Hematopoietic multipotent progenitor cell treated with erythropoietin and hydrocortisone succinate and interleukin-3 and kit ligand, for 15 days (in vitro differentiated cells): ENCODE data around the gene TBK1.
"Not testable (repeated sequence)": the region's sequence is repeated elsewhere in the genome, so short reads cannot be mapped to it uniquely, and the experiment has no call there.

Experiments
- DNase-seq: peaks from one replicate; pipeline ENCODE4 v3.0.0-alpha.2; 2015; ENCODE audit warnings: low spot score

Gene TBK1

DNA sequence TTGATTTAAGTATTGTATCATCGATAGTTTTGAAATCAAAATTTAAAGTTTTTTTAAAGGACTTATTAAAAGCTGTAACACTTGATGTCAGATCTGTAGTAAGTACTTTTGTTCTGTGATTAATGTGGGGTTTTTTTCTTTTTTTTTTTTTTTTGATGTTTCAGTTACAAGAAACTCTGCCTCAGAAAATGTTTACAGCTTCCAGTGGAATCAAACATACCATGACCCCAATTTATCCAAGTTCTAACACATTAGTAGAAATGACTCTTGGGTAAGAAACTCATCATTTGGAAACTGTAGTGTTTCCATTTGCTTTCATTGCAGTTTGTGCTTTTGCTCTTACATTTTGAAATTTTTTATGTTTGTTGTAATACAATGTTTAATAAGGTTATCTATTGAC, 45.6 kb downstream of the TBK1 start:
- DNase-seq: no peak

DNA sequence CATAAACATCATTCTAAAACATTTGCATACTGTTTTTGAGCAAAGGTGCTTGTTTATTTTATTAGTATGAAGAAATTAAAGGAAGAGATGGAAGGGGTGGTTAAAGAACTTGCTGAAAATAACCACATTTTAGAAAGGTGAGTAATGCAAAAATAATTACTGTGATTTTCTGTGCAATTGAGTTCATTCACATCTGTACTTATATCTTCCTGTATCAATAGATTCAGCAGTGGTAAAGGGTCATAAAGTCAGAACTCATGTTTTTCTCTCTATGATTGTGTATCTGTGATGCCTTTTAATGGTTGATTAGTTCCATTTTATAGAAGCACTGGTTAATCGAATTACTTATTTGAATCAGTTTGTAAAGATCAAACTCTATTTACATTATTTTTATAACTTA, 46.0 kb downstream of the TBK1 start:
- DNase-seq: no peak

DNA sequence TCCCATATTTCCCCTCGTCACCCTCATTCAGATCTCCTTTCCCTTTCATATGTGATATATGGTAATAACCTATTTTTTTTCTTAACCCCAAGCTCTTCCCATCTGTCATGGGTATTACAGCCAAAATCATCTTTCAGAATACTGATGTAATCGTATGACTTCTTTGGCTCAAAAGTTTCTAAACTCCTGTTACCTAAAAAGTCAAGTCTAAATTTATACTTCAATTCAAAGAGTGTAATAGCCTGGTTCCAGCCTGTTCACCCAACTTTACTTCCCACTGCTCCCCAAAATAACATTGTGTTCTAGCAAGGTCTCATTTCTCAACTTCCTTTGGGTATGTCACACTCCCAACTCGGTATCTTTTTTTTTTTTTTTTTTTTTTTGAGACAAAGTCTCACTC, 48.5 kb downstream of the TBK1 start:
- DNase-seq: no peak

DNA sequence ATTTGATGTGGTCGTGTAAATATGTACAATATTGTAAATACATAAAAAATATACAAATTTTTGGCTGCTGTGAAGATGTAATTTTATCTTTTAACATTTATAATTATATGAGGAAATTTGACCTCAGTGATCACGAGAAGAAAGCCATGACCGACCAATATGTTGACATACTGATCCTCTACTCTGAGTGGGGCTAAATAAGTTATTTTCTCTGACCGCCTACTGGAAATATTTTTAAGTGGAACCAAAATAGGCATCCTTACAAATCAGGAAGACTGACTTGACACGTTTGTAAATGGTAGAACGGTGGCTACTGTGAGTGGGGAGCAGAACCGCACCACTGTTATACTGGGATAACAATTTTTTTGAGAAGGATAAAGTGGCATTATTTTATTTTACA, 49.6 kb downstream of the TBK1 start:
- no peak for DNase-seq

DNA sequence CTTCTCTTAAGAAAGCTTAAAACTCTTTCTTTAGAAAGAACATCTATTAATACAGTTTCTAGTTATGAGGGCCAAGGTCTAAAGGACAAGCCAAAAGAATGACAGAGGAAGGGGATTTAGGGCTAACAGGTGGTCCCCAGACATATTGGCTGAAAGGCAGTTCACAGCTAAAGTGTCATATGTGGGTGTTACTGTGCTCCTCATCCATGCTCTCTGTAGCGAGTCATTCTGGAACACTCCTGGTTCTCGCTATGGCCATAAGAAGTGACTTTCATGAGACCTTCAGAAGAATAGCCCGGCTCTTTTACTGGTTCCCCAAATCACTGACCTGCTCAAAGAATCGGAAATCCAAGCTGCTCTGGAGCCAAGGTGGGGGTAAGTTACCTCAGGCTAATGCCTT, 55.0 kb downstream of the TBK1 start:
- no peak for DNase-seq

DNA sequence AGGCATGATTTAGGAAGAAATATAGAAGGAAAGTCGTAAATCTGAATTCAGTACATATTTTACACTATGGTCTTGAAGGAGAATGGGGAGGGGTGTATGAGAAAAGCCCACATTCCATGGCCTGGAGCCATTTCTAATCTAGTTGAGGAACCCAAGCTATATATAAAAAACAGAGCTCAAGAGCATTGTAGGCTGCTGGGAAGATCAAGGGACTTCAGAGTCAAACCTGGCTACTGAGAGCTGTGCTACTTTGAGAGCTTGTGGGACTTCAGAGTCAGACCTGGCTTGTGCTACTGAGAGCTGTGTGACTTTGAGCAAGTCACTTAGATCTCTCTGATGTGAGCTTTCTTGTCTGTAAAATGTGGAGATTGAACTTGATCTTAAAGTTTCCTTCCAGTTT, 58.7 kb downstream of the TBK1 start:
- DNase-seq: no peak

DNA sequence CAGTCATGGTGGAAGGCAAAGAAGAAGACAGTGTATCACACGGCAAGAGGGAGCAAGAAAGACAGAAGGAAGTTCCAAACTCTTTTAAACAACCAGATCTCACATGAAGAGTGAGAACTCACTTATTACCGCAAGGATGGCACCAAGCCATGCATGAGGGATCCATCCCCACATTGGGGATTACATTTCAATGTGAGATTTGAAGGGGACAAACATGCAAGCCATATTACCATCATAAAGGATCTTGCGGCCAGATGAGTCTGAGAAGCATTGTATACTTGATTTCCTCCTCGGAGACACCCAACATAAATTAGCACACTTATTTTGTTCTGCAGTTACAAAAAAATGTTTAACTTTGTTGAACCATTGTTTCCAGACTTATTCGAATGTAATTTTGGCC, 66.5 kb downstream of the TBK1 start:
- no peak for DNase-seq

DNA sequence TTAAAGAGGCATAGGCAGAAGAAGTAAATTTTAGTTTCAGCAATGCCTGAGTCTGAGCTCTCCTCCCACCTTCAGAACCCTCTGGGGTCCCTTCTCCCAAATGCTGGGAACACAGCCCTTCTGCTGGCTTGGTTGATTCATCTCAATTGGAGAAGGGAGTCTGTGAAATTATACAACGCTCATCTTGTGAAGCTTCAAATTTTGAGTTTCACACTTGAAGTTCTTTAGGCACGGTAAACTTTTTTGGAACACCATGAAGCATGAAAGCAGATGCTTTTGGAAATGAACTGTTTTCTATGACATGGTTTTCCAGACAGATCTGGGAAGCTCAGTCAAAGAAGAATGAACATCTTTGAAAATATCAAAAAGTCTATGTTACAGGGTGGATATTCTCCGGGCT, 69.9 kb downstream of the TBK1 start:
- no peak for DNase-seq

DNA sequence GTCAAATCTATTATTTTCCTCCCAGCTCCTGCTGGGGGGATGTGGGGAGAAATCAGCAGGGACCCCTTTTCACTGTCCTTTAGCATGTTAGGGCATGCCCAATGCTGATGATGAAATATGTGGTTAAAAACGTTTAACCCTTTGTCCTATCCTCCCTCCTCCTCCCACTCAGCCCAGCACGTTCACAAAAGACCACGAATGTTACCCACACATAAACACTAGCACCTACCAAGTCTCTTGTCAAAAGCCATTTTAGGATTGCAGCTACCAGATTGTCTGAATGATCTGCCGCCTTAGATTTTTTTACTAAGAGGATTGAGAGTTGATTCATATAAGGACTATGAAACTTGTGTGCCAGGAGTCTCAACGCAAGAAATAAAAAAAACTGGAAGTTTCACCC, 70.4 kb downstream of the TBK1 start:
- DNase-seq: no peak

DNA sequence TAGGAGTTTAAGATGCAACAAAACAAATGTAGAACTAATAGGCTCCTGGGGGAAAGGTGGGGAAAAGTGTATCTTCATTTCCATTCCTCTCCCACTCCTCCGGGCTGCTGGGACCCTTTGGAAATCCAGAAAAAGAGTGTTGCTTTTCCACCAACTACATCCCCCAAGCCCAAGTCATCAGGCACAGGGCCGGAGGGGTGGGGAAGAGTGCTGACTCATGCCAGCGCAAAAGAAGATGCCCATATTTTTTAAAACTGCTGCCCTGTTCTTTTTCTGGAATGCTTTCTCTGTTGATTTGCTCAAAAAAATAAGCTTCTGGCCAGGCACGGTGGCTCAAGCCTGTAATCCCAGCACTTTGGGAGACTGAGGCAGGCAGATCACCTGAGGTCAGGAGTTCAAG, 70.9 kb downstream of the TBK1 start:
- no peak for DNase-seq

DNA sequence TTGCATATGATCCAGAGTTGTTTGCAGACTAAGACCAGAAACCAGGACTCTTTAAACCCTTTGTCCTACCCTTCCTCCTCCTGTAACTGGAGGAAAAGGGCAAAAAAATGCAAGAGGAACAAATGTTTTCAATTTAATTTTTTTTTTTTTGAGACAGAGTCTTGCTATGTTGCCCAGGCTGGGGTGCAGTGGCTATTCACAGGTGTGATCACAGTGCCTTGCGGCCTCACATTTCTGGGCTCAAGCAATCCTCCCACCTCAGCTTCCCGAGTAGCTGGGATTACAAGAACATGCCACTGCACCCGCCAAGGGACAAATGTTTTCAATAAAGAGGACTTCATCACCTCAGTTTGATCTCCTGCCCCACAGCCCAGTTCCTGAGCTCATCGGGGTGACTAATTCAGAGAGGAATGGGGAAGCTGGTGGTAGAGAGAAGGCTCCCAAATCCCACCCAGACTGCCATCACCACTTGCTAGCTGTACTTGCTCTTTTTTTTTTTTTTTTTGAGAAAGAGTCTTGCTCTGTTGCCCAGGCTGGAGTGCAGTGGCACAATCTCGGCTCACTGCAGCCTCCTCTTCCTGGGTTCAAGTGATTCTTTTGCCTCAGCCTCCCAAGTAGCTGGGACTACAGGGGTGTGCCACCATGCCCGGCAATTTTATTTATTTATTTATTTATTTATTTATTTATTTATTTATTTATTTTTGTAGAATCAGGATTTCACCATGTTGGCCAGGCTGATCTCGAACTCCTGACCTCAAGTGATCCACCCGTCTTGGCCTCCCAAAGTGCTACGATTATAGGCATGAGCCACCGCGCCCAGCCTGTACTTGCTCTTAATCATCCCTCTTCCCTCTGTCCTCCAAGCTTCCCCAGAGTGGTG, 71.9 kb downstream of the TBK1 start:
- DNase-seq: not testable (repeated sequence)

DNA sequence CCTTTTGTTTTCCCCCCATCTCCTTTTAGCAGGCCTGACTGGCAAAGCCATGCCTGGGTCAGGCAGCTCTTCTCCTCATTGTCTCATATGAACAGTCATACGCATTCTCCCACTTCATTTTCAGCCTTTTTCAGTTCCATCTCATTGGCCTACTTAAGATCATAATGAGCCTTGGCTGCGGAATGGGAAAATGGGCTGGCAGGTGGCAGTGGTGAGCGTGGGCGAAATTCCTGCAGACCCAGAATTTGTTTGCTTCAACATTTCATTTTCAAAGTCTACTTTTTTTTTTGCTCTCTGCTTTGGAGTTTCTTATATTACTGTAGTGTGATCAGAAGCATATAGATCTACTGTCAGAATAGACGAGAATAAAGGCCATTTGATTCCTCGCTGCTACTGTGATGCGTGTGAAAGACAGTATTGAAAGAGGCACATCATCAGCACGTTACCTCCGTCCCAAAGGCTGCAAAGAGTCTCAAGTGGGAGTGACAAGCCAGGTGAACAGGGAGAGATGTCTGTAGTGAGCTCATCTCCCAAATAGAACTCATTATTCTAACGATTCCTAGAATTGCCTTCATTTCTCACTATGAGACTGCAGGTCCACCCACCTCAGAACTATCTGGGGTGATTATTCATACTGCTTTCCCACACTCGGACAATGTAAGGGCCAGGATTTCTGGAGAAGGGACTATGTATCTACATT, 73.7 kb downstream of the TBK1 start:
- DNase-seq: no peak

DNA sequence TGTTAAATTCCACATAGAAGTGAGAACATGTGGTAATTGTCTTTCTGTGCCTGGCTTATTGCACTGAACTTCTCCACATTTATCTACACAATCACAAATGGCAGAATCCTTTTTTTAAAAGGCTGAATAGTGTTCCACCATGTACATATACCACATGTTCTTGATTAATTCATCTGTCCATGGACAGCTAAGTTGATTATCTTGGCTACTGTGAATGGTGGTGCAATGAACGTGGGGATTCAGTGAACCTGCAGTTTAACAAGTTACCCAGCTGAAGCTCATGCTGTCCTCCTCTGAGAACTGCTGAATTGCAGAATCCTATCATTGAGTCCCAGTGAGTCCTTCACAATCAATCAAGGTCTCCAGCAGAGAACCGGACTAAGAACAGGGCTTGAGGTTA, 74.9 kb downstream of the TBK1 start:
- DNase-seq: no peak

DNA sequence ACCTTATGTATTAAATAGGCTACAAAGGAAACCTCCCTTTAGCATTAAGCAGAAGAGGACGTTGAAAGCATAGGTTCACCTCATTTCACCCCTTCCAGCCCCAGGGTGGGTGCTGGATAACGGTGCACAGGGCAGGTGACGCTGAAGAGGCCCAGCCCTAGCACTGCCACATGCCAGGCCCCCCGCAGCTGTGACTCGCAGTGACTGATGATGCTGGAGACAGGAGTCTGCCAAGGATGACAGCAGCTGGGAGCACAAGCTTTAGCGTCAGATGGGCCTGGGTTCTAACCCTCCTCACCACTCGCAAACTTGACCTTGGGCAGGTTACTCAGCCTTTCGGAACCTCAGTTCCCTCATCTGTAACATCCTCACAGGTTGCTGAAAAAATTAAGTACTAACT, 76.7 kb downstream of the TBK1 start:
- no peak for DNase-seq

DNA sequence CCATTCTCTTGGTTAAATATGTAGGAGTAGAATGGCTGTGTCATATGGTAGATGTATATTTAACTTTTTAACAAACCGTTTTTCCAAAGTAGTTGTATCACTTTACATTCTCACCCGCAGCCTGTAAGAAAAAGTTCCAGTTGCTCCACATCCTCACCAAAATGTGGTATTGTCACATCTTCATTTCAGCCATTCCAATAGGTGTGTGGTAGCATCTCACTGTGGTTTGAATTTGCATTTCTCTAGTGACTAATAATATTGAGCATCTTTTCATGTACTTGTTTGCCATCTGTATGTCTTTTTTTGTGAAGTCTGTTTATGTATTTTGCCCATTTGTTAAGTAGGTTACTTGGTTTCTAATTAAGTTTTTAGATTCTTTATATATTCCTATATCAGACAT, 78.6 kb downstream of the TBK1 start:
- DNase-seq: no peak

DNA sequence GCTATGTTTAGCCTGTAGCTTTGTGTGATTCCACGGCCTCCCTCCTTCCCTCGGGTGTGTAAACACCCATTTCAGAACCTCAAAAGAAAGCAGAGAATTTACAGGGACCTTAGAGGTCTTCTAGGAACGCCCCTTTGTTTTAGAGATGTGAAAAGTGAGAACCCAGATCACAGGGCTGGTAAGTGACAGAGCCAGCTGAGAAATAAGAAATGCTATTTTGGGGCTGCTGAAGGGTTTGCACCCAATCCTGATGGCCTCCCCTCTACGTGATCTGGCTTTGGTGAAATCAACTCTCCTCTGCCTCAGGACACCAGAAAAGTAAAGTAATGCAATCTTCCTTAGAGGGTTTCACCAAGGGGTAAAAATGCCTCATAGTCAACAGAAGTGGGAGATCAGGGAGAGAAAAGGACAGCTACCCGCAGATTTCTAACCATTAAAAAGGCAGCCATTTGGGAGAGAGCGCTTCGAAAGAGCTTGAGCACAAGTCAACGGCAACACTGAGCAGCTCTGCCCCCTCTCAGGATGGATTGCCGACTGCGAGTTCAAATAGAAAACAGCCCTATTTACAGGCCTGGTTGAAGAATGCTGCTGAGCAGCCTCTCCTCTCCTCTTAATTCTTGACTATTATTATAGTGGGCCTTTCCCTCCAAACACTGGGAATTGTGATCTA, 79.9 kb downstream of the TBK1 start:
- no peak for DNase-seq

DNA sequence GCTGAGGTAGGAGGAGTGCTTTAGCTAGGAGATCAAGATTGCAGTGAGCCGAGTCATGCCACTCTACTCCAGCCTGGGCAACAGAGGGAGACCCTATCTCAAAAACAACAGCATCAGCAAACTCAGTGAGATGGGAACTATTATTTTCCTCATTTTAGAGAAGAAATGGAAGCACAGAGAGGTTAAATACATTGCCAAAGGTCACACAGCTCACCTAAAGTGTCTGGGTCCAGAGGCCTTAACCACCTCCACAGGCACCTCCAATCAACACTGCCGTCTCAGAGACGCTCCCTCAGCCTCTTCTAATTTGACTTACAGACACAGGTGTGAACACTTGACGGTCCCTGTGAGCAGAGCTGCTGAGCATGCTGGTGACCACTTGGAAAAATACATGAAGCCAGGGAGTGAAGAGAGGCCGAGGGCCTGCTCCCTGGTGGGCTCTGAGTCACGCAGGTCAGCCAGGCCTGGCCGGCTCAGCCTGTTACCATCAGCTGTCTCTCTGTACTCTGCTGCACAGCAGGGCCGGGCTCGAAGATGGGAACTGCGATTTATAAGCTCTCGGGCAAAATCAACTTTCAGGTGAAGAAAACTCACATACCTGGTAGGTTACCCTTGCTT, 80.9 kb downstream of the TBK1 start:
- no peak for DNase-seq

DNA sequence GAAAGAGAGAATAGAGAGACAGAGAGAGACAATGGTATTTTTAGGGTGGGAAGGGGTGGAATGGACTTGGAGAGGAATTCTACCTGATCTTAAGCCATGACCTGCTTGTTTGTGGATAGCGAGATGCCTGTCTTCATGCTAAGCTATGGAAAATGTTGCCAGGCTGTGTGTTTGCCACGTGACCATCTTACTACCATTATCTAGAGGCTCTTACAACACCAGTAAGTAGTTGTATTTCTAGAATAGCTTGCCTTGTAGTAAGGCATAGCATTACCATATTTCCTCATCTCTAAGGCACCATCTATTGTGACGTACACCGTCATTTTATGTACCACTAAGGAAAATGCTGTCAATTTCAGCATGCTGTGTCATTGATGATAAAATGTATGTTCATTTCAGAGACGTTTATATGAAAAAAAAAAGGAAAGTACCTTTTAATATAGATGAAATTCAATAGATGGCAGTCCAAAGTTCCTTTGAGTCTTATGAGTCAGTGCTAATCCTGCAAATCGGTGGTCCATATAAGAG, 82.8 kb downstream of the TBK1 start:
- no peak for DNase-seq

DNA sequence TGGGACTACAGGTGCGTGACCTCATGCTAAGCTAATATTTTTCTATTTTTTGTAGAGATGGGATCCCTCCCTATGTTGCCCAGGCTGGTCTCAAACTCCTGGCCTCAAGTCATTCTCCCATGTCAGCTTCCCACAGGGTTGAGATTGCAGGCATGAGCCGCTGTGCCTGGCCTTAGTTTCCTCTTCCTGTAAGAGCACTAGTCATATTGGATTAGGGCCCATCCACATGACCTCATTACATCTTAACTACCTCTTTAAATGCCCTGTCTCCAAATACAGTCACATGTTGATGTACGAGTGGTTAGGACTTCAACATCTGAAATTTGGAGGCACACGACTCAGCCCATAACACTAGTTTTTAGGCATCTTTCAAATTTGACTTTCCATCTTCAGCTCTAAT, 86.2 kb downstream of the TBK1 start:
- no peak for DNase-seq

DNA sequence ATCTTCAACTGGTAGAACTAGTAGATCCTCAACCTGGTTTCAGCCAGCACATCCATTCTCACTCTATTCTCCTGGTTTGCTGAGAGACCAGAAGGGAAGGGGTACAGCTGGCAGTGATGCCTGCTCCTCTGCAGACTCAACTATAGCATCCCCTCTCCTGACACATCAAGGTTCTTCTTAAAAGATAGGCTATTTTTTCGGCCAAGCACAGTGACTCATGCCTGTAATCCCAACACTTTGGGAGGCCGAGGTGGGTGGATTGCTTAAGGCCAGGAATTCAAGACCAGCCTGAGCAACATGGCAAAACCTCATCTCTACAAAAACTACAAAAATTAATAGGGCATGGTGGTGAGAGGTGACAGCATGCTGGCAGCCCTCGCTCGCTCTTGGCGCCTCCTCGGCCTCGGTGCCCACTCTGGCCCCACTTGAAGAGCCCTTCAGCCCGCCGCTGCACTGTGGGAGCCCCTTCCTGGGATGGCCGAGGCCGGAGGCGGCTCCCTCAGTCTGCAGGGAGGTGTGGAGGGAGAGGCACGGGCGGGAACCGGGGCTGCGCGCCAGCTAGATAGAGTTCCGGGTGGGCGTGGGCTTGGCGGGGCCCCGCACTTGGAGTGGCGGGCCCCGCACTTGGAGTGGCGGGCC, 90.6 kb downstream of the TBK1 start:
- DNase-seq: not testable (repeated sequence)

DNA sequence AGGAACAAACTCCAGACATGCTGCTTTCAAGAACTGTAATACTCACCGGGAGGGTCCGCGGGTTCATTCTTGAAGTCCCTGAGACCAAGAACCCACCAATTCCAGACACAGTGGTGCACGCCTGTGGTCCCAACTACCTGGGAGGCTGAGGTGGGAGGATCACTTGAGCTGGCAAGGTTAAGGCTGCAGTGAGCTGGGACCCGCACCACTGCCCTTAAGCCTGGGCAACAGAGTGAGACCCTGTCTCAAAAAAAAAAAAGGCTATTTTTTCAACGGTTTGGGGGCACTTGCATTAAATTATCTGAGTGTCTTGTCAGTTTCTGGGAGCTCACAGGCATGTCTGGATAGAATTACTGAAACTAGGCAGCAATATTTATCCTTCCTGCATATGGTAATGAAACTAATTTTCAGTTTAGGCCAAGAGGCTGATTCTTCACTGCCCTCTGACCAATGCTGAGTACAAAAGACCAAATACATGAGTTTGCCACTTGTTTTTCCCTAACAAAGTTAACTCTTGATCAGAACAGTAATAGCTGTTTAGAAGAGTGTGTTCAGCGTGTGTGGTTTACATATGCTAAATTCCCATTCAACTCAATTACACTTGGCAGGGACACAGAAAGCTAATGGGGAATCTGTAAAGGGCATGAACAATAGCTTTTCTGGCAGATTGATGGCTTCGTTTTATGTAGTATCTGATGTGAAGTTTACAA, 92.6 kb downstream of the TBK1 start:
- DNase-seq: no peak

DNA sequence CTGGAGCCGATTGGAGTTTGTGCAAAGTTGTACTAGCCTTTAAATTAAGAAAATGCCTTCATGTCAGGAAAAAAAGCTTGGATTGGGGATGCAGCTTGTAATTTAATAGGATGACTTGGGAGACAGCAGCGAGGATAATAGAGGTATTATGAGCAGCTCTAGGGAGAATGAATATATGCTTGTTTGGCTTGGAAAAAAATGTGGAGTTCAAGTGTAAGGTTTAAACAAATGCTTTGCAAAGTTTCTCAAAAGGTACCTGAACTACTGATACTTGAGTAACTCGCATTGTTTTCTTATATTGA, 93.1 kb downstream of the TBK1 start:
- DNase-seq: no peak
